GM19397 (cell line): ENCODE results near the gene RMC1.
"Not testable (repeated sequence)": the region's sequence is repeated elsewhere in the genome, so short reads cannot be mapped to it uniquely, and the experiment has no call there.

Experiments used
- ATAC-seq: cut with Tn5 transposase; IDR thresholded peaks from one replicate; pipeline ENCODE4 v1.9.1; 2021; ENCODE audit warnings: mild to moderate bottlenecking, moderate library complexity; ENCODE audit not compliant: unreplicated experiment

The RMC1 gene

GRCh38 chr18:23503038-23503962 is at the start of gene RMC1:
RMC1 (plus strand) TSS chr18:23503511; CDS start chr18:23503619, 108 bp downstream.
- ATAC-seq = peak; percentile 85

- ATAC-seq = no peak
Observed at GRCh38 chr18:23453680-23454058, 49.6 kb upstream of the RMC1 start.

- no peak for ATAC-seq
Observed at GRCh38 chr18:23456835-23457234, 46.5 kb upstream of the RMC1 start.

DNA sequence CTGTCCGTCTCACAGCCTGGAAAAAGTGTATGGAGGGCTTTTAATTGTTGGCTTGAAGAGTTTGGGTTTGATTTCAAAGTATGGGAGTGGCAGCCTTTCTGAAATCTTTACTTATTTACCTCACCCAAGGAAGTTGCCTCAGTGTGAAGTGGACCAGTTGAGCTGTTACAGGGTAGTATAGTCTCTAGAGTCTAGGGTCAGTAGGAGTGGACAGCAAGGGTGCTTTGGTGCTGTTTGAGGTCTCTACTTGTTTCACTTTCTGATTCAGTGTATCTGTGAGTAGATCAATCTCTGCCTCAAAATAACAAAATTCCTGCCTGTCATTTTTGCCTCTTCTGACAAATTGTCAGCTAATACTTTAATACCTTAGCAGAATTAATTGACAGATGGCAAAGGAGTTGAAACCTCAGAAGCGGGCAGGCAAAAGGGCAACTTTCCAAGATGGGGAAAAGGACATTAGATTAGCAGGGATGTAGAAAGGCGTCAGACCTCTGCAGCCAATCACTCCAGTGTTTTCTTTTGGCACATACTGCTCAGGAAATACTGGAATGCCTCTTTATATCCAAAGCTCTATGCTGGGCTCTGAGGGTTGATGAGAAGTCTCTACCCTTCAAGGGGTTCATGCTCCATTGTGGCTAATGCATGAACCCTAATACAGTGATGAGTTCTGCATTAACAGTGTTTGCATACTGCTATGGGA is 44.3 kb upstream of the RMC1 start:
- ATAC-seq = no peak

- ATAC-seq = no peak
Observed at GRCh38 chr18:23459530-23459921, 43.8 kb upstream of the RMC1 start.

GRCh38 chr18:23460285-23461273 is 42.7 kb upstream of the RMC1 start:
- ATAC-seq = no peak

- no peak for ATAC-seq
Observed at GRCh38 chr18:23462876-23463275, 40.4 kb upstream of the RMC1 start.

DNA sequence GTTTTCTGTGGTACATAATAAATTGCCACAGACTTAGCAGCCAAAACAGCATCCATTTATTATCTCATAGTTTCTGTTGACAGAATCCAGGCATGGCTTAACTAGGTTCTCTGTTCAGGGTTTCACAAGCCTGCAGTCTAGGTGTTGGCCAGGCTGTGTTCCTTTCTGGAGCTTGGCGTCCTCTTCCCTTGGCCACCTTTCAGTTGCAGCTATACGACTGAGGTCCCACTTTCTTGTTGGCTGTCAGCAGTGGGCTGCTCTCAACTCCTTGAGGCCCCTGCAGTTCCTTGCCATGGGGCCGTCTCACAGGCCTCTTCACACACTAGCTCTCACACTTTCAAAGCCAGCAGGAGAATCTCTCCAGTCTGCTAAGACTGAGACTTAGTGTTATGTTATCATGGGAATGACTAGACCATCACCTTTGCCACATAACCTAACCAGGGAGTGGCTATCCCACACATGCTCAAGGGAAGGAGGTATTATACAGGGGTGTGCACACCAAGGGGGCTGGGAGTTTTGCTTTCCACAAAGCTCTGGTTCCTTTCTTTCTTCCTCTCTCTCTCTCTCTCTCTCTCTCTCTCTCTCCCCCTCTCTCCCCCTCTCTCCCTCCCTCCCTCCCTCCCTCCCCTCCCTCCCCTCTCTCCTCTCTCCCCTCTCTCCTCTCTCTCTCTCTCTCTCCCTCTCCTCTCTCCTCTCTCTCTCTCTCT is 34.4 kb upstream of the RMC1 start:
- no peak for ATAC-seq

DNA sequence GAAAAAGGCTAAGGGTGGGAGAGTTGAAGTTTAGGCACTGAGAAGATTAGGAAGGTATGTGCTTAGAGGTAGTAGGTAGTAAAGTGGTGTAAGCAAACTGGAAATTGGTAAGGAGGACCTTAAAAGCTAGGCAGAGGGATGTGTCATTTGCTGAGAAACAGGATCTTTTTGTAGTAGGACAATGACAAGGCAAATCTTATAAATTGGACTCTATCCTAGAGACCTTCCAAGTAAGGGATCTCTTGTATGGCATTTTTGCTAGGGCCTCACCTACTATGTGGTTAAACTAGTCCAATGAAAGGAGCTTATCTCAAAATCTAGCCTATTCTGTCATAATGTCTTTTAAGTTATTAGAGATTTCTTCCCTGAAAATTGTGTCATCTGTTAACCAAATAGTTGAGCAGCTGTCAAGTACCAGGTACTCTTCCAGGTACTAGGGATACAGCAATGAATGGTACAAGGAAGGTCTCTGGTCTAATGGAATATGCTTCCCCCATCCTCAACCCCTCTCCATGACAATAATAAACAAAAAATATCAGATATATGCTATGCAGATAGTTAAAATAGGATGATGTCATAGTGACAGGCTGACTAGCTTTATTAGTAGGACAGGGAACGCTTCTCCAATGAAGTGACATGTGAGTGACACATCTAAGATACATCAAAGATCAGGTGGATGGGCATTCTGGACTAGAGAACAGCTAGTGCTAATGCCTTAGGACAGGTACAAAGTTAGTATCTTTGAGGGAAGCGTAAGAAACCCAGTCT is 32.5 kb upstream of the RMC1 start:
- ATAC-seq = no peak

DNA sequence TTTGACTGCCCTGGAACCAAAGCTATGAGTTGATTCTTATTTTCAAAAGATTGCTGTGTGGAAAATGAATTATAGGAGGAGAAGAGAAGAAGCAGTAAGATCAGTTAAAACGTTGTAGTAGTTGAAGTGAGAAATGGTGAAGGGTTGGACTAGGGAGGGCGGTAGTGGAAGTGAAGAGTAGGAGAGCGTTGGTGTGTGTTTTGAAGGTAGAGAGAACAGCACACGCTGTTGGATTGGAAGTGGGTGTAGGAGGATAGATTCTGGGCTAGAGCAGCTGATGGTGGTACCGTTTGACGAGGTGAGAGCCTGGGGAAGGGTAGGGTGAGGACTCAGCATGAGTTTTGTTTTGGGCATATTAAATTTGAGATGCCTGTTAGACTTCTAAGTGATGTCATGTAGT is 31.8 kb upstream of the RMC1 start:
- ATAC-seq = no peak

DNA sequence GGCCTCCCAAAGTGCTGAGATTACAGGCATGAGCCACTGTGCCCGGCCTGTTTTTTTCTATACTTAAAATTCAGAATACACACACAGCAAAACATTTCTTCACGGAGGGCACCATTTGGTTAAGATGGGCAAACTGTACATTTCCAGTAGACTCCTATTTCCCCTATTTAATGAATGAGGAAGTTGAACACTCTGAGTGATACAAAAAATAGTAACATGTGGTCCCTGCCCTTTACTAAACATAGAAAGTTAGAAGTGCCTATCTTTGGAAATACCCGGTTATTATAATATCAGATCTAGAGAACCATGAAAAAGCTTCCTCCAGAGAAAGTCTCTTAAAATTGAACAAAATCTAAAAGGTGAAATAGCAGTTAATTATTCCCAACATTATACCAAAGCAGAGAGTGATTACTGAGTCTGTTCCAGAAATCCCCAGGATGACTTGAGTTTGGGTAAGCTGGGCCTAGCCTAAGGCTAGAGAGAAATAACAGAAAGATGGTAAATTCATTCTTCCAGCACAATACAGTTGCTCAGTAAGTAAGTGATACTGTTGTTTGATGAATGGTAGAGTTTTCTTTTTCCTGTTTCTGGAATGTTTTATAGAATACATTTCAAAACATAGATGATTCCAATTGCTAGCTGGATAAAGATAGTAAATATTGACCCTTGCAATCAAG is 23.3 kb upstream of the RMC1 start:
- ATAC-seq = no peak

DNA sequence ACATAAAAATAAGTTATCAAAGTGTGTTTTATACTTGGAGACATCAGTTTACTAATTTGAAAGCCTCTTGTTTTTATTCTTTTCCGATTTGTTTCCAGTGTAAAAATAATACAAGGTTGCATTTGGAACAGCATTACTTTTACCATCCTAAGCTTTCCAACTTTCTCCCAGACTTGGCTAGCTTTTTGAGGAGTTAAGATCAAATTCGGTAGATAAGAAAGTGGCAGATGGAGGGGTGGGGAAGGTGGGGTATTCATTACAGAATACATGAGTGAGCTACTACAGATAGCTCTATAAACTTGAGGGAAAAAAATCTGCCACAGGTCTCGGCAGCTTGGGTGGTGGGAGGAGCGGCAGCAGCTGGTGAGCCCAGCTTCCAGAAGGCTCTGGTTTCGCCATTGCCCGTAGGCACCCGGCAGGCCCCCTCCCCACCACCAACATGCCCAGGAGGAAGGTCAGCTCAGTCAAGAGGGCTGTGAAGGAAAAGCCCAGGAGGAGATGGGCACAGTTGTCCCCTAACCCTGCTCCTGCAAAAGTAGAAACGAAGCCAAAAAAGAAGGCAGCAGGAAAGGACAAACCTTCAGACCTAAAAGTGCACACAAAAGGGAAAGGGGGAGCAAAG is 18.6 kb upstream of the RMC1 start:
- ATAC-seq = no peak

GRCh38 chr18:23485386-23485785 is 17.9 kb upstream of the RMC1 start:
- no peak for ATAC-seq

- ATAC-seq = no peak
Observed at GRCh38 chr18:23487738-23488570, 15.4 kb upstream of the RMC1 start.

DNA sequence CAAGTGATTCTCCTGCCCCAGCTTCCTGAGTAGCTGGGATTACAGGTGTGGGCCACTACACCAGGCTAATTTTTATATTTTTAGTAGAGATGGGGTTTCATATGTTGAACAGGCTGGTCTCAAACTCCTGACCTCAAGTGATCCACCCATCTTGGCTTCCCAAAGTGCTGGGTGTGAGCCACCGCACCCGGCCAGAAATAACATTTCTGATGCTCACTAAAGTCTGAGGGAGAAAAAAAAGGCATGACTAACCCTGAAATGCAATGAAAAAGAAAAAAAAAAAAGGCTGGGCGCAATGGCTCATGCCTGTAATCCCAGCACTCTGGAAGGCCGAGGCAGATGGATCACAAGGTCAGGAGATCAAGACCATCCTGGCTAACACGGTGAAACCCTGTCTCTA is 13.7 kb upstream of the RMC1 start:
- not testable (repeated sequence) for ATAC-seq

GRCh38 chr18:23493654-23494053 is 9.7 kb upstream of the RMC1 start:
- ATAC-seq = no peak

DNA sequence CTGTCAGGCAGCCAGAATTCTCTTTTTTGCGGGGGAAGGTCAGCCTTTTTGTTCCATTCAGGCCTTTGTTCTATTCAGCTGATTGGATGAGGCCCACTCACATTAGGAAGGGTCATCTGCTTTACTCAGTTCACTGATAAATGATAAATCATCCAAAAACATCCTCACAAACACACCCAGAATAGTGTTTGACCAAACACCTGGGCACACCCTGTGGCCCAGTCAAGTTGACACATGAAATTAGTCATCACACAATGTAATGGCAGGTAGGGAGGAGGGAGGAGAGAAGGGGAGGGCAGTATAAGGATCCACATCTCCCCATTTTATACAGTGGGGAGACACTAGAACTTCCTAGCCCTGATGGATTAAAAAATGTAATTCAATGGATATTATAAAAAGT is 8.3 kb upstream of the RMC1 start:
- no peak for ATAC-seq
